AG09309 (cell line): Measurements from ENCODE around the gene ZNF782.
"Not testable (repeated sequence)": the region's sequence is repeated elsewhere in the genome, so short reads cannot be mapped to it uniquely, and the experiment has no call there.

Source experiments
- DNase-seq: peaks from one replicate; pipeline ENCODE4 v3.0.0-alpha.2; 2010; ENCODE audit warnings: low read depth
- H3K4me3 ChIP-seq: 2 replicates; pipeline ENCODE4 v1.5.1; 2011; ENCODE audit warnings: mild to moderate bottlenecking, low read depth, low read length, moderate library complexity; ENCODE audit not compliant: control insufficient read depth
- CTCF ChIP-seq: IDR thresholded peaks from 2 replicates; pipeline ENCODE4 v1.5.1; 2011; ENCODE audit warnings: mild to moderate bottlenecking, low read depth, low read length, inconsistent platforms; ENCODE audit not compliant: insufficient read depth, control insufficient read depth; ENCODE audit errors: missing control alignments

Gene ZNF782

GRCh38 chr9:96854651-96855273 is 448 bp upstream of the ZNF782 start:
- DNase-seq, result no peak
- no peak for TF ChIP-seq CTCF
- H3K4me3 ChIP-seq, result peak overlapping the region; percentile 98

GRCh38 chr9:96852676-96853075 is 1.6 kb downstream of the ZNF782 start:
- no peak overlapping the region for H3K4me3 ChIP-seq
- no peak for TF ChIP-seq CTCF
- no peak for DNase-seq

- no peak for TF ChIP-seq CTCF
- H3K4me3 ChIP-seq, result no peak overlapping the region
- DNase-seq, result no peak
These were observed 10.3 kb downstream of the ZNF782 start for GRCh38 chr9:96844040-96844439.

- TF ChIP-seq CTCF, result no peak
- no peak overlapping the region for H3K4me3 ChIP-seq
- no peak for DNase-seq
These were observed 35.8 kb downstream of the ZNF782 start for GRCh38 chr9:96818533-96818932.

- no peak overlapping the region for H3K4me3 ChIP-seq
- no peak for DNase-seq
- no peak for TF ChIP-seq CTCF
These were observed 36.3 kb downstream of the ZNF782 start for GRCh38 chr9:96817973-96818372.

GRCh38 chr9:96813607-96814006 is 40.7 kb downstream of the ZNF782 start:
- H3K4me3 ChIP-seq, result no peak overlapping the region
- DNase-seq, result no peak
- no peak for TF ChIP-seq CTCF

- not testable (repeated sequence) for DNase-seq, H3K4me3 ChIP-seq
These were observed 55.4 kb downstream of the ZNF782 start for GRCh38 chr9:96798959-96799358.
